RCC 7860 (cell line): ENCODE results near the gene R3HDM2.
"Not testable (repeated sequence)": the region's sequence is repeated elsewhere in the genome, so short reads cannot be mapped to it uniquely, and the experiment has no call there.

ENCODE experiments used
- DNase-seq: peaks from one replicate; pipeline ENCODE4 v3.0.0-alpha.2; 2015; ENCODE audit warnings: low spot score
- FAIRE-seq: peaks from 2 replicates; lab custom pipeline; 2012; peaks lifted over from hg19 to GRCh38; lab: Jason Lieb, UNC

R3HDM2 gene

DNA sequence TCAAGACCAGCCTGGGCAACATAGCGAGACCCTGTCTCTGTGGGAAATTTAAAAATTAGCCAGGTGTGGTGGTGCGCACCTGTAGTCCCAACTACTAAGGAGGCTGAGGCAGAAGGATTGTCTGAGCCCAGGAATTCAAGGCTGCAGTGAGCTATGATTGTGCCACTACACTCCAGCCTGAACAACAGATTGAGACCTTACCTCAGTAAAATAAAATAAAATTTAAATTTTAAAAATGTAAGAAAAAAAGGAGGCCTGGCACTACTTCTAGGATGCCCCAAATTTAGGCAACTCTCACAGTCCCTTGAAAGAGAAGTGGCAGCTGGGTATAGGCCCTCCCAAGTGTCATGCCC, 23.3 kb upstream of the R3HDM2 start:
- DNase-seq (no peak), FAIRE-seq (no peak)

GRCh38 chr12:57452937-57453509, 22.2 kb upstream of the R3HDM2 start:
- no peak for FAIRE-seq
- DNase-seq = peak; percentile 38

DNA sequence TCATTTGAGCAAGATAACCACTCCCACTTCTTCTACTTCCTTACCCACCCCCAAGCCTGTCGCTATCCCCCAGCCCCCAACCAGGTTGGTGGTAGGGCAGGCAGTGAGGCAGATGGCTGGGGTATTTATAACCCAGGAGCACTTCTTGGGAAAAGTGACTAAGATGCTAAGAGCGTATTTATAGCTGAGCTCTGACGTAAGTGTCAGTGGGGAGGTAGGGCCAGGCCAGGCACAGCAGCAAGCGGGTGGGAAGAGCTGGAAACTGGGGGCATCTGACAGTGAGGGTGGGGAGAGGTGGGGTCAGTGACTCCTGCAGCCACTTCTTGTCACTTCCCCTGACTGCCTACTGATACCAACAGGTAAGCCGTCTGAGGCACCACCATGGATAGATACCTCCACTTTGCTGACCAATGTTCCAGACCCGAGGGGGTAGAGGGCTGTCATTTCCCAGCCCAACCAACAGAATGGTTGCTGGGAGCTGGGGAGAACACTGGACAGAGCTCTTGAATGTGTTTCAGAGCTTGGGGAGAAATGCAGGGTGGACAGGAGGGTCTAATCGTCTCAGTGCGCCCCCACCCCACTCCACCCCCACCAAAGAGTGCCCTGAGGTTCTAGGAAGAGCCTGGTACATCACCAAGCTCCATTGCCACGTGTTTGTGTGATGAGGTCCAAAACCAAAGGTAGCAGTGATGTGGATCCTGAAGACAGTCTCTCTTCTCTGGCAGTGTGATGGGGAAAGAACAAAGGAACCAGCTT, 21.5 kb upstream of the R3HDM2 start:
- DNase-seq = no peak

GRCh38 chr12:57451233-57451778, 20.5 kb upstream of the R3HDM2 start:
- no peak for FAIRE-seq

More for the DNA sequence above, 21.5 kb upstream of the R3HDM2 start:
- FAIRE-seq = no peak

GRCh38 chr12:57450057-57450456, 19.2 kb upstream of the R3HDM2 start:
- FAIRE-seq (no peak), DNase-seq (no peak)

More at GRCh38 chr12:57451233-57451778, 20.5 kb upstream of the R3HDM2 start:
- DNase-seq = no peak

DNA sequence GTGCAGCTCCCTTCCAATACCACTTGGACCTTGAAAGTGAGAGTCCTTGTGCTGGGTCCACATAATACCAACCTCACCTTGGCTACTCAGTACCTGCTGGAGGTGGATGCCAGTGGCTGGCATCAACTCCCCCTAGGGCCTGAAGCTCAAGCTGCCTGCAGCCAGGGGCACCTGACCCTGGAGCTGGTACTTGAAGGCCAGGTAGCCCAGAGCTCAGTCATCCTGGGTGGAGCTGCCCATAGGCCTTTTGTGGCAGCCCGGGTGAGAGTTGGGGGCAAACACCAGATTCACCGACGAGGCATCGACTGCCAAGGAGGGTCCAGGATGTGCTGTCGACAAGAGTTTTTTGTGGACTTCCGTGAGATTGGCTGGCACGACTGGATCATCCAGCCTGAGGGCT, 18.5 kb upstream of the R3HDM2 start:
- FAIRE-seq = no peak
- DNase-seq = no peak

DNA sequence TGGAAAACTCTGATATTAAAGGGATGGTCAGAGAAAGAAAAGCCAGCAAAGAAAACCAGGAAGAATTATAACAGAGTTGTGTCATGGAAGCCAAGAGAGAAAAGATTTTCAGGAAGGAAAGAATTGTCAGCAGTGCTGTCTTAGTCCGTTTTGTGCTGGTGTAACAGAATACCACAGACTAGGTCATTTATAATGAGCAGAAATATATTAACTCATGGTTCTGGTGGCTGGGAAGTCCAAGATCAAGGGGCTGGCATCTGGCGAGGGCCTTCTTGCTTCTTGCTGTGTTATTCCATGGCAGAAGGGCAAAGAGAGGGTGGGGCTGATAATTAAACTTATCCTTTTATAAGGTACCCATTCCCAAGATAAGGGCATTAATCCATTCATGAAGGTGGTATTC, 17.8 kb upstream of the R3HDM2 start:
- DNase-seq = no peak
- no peak for FAIRE-seq

- FAIRE-seq = no peak
- no peak for DNase-seq
Measured at GRCh38 chr12:57446292-57446960, 15.6 kb upstream of the R3HDM2 start.

GRCh38 chr12:57444744-57445143, 13.9 kb upstream of the R3HDM2 start:
- FAIRE-seq = no peak
- DNase-seq = no peak

GRCh38 chr12:57444337-57444736, 13.5 kb upstream of the R3HDM2 start:
- DNase-seq, FAIRE-seq: not testable (repeated sequence)

- no peak for FAIRE-seq
Measured at GRCh38 chr12:57441846-57442427, 11.1 kb upstream of the R3HDM2 start.

GRCh38 chr12:57441393-57441792, 10.6 kb upstream of the R3HDM2 start:
- not testable (repeated sequence) for DNase-seq, FAIRE-seq

More at GRCh38 chr12:57441846-57442427, 11.1 kb upstream of the R3HDM2 start:
- no peak for DNase-seq

DNA sequence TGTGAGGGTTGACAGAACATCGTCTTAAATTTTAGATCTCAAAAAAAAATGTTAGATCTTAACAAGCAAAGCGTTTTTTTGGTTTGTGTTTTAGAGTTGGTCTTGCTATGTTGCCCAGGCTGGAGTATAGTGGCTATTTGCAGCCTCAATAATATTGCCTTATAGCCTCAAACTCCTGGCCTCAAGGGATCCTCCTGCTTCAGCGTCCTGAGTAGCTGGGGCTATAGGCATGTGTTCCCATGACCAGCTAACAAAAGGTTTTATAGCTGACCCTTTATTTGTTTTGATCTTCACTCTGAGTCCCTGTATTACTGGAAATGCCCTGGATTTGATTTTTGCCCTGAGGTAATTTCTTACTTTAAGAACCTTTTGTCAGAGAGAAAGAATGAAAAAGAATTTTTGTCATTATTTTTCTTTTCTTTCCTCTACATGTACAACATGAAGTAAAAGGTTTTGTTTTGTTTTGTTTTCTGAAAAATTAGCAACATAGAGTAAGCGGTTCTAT, 9.0 kb upstream of the R3HDM2 start:
- DNase-seq = no peak

DNA sequence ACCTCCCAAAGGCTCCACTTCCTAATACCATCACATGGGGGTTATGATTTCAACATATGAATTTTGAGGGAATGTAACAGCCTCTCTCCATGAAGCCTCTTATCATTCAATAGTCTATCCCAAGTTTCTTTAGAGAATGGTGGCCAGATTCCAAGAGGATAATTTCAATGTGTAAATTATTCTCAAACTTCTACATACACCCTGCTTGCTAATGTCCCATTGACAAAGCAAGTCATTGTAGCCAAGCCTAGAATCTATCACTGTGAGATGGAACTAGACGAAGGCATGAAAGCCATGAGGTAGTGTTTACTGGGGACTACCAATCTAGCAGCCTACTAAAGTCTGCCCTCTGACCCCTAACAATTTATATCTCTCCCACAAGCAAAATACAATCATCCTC, 7.6 kb upstream of the R3HDM2 start:
- FAIRE-seq (no peak), DNase-seq (no peak)

More for the DNA sequence above, 9.0 kb upstream of the R3HDM2 start:
- FAIRE-seq = no peak

GRCh38 chr12:57435293-57435692, 4.5 kb upstream of the R3HDM2 start:
- no peak for DNase-seq
- no peak for FAIRE-seq

- no peak for FAIRE-seq
- DNase-seq = no peak
Measured at GRCh38 chr12:57434517-57435223, 3.8 kb upstream of the R3HDM2 start, which contains the start of gene INHBC. INHBC (plus strand) TSS chr12:57434784; CDS start chr12:57434887, 103 bp downstream.

DNA sequence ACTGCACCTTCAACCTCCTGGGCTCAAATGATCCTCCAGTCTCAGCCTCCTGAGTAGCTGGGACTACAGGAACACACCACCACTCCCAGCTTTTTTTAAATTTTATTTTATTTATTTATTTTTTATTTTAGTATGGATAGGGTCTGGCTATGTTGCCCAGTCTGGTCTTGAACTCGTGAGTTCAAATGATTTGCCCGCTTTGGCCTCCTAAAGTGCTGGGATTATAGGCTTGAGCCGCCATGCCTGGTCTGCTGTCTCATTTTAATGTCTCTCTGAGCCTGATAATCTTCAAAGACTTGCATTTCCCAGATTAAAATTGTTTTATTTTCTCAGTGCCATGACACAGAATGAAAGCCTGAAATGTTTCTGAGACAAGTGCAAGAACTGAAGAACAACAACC, 2.5 kb upstream of the R3HDM2 start:
- DNase-seq (no peak), FAIRE-seq (no peak)

DNA sequence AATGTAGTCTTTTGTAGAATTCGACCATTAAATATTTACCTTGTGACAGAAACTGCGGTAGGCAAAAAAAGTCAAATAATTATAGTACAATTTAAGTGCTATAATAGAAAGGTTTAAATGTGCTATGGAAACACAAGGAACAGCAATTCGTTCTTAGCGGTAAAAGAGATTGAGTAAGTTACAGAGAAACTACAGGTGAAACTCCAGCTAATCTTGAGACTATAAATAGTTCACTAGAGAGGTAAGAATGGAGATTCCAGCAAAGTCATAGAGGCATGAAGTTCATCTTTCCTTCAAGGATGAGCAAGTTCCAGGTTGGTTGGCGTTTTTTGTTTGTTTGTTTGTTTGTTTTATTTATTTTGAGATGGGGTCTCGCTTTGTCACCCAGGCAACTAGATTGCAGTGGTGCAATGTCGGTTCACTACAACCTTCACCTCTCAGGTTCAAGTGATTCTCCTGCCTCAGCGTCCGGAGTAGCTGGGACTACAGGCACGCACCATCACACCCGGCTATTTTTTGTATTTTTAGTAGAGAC, 878 bp upstream of the R3HDM2 start:
- DNase-seq (no peak), FAIRE-seq (no peak)

- DNase-seq (no peak), FAIRE-seq (no peak)
Measured at GRCh38 chr12:57430112-57430930, 522 bp downstream of the R3HDM2 start.
